HTERT RPE-1 (cell line): Measurements from ENCODE around the gene ERGIC2.
"Not testable (repeated sequence)": the region's sequence is repeated elsewhere in the genome, so short reads cannot be mapped to it uniquely, and the experiment has no call there.

Experiments
- in situ Hi-C: fragments of 300-500 bp; cut with MboI; formaldehyde crosslinking; loops from 4 replicates; pipeline ENCODE4 v1.14.3; 2020; ENCODE audit warnings: low sequenced_read_pairs

Gene ERGIC2

DNA sequence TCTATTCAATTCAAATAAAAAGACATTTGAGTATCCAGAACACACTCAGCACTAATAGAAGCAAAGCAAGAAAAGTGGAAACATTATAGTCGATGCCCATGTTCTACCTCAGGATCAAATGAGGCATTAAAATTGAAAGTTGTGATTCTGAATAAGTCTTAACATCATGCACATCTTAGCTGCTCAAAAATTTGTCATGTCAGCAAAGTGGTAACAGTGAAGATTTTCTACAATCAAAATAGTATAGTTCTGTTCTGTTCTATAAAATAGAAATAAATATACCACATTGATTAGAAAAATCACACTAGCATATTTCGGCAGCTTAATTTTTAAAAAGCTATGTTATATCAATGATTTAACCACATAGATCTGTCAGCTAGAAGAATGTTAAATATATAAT, 74.7 kb downstream of the ERGIC2 start:
- in situ Hi-C loops: no loop called here

DNA sequence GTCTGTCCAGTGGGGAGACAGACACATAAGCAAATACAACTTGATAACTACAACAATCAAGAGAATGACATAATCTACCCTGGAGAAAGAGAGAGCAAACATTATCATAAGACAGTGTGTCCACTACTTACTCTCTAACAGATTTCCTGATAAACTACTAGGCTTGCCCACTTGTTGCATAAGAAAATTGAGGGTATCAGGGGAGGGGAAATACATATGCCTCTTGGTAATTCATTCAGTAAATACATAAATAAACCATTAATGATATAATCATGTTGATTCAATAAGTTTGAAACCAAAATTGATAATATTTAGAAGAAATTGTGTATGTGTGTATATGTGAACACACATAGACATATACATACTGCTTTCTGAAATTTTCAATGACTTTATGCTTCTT, 76.6 kb downstream of the ERGIC2 start:
- in situ Hi-C loops: no loop called here

DNA sequence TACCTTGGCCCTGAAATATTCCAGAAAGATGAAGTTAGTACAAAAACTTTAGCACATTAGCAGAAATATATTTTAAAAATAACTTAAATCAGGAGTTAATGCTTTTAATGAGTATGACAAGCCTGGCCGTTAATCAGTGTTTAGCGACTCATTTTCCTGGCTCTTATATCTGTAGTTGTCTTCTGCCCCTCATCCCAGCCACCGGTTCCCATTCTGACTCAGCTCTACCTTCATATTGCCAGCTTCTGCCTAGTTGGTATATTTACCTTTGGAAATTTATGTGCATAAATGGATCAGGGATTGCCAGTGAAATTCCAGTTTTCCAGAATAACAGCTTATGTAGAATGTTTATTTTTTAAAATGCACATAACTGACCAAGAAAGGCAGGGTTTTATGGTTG, 79.9 kb downstream of the ERGIC2 start:
- in situ Hi-C loops: no loop called here

DNA sequence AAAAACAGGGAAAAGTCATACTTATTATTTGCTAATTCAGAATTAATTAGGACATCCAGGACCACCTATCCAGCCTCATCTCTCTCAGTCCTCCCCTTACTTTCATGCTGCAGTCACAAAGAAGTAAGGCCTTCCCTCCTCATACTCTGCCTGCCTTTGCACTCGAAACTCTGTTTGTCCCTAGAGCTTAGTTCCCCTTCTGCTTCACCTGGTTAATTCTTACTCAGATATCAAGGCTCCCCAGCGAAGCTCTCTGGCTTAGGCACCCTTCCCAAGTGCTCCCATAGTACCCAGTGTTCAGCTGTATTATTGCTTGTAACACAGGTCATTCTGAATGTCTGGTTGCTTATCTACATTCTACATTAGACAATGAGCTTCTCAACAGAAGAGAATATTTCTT, 81.3 kb downstream of the ERGIC2 start:
- in situ Hi-C loops: no loop called here

DNA sequence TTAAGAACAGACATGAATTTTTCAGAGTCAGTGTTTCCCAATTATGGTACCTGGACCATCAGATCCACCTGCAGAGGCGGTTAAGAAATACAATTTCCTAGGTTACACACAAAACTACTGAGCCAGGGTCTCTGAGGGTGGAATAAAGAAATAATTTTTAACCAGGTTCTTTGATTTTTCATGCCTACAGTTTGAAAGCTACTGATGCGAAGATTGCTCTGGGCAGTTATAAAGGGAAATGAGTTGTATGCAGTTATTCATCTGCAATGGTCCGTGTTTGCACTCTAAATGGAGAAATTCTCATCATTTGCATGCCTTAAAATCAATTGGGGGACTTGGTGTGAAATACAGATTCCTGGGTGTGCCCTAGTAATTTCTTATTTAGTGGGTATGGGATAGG, 89.7 kb downstream of the ERGIC2 start:
- in situ Hi-C loops: no loop called here

DNA sequence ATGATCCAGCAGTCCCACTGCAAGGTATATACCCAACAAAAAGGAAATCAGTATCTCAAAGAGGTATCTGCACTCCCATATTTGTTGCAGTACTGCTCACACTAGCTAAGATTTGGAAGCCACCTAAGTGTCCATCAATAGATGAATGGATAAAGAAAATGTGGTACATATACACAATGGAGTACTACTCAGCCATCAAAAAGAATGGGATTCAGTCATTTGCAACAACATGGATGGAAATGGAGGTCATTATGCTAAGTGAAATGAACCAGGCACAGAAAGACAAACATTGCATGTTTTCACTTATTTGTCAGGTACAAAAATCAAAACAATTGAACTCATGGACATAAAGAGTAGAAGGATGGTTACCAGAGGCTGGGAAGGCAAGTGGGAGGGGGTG, 90.5 kb downstream of the ERGIC2 start:
- in situ Hi-C loops: not testable (repeated sequence)

DNA sequence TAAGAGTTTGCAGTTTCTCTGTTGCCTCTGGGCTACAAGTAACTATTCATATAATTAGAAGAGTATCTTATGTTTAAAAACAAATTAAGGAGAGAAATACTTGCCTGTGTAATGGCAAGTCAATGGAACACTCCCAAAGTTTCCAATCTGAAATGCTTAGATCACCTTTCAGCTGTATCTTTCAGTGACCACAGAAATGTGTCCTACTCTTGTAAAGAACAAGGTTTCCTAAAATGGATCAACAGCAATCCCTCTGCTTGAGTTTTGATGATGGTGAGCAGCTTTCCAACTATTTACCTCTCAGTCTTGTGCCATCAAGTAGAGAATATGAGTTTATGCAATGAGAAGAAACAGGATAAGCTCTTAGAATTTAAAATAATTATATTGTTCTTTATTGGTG, 92.9 kb downstream of the ERGIC2 start:
- in situ Hi-C loops: no loop called here

DNA sequence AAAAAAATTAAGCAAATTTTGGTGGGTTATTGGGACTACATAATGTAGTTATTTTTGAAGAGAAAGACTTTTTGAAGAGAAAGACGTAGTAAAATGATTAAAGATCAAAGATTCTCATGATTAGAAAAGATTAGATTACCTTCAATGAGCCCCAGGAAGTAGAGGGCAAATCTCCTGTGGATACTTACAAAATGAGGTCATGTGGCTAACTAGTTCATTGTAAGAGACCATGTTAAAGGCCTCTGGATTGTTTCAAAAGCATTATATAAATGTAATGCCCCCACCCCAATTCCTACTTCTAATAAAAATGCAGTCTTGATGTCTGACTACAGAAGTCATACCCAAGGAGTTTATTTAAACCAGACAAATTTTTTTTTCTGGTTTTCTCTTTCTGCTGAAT, 93.3 kb downstream of the ERGIC2 start:
- in situ Hi-C loops: no loop called here
